Measurements from ENCODE around the gene FAM131A.
A peak's percentile ranks its signal among the peaks of the same experiment; 100 is the strongest.

Gene FAM131A

DNA sequence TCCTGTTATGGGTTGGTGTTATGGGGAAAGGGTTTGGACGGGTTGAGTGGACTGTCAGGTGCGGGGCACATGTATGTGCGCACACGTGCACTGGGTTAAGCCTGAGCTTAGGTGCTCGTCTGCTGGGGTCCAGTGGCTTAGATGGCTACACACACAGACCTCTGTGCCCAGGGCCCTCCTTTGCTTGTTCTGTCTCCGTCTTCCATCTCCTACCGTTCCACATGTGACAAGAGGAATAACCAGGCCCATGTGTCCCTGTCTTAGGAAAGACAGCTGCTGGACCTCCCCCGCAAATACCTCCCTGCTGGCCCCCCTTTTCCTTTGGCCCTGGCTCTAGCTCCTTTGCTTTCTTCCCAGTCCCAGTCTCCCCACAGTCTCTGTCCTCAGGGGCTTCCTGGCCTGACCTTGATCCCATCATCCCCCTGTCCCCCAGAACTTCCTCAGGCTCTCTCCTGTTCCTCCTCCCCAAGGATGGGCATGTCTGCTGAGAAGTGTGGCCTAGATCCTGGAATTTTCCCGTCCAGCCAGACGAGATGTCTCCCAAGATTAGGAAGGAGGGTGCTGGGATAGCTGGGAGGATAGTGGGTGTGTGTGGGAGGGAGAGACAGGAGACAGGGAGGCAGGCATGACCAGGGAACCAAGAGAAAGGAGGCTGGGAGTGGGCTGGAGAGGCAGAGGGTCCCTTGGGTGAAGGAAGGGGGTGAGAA lies 41.4 kb downstream of the FAM131A start:
- DNase-seq (ENCODE audit: low spot score) = no peak

DNA sequence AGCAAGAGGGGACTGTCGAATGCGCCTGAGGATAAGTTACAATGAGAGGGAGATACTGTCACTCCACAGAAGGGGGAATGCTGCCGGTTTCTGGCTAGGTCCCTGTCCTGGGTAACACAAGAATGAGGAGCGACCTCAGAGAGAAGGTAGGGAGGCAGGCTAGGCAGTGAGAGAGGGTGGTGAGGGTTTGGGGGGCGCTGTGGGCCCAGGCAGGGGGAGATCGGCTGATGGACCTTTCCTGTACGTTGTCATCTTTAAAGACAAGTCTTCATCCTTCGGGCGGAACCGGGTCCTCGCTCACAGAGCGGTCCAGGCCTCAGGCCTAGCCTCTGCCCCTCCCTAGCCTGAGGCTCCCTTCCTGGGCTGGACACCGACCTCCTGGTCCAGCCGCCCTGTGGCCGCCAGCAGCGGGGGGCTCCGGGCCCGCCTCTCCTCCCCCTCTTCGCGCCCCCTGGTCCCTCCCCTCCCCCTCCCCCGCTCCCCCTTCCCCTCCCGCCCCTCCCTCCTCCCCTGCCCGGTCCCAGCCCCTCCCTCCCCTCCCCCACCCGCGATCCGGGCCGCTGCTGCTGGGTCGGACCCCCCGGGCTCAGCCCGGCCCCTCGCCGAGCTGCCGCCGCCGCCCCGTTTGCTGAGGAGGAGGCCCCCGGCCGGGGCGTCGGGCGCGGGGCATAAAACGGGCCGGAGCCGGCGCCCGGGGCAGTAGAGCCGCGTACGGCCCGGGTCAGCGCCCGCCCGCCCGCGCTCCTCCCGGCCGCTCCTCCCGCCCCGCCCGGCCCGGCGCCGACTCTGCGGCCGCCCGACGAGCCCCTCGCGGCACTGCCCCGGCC lies 42.2 kb downstream of the FAM131A start, which contains the start of gene CHRD:
Gene CHRD (plus strand): TSS at position 697 of the 827 bp plus-strand sequence. CDS start 265 bp downstream, outside the sequence.
- peak; percentile 64 for DNase-seq (ENCODE audit: low spot score)

DNA sequence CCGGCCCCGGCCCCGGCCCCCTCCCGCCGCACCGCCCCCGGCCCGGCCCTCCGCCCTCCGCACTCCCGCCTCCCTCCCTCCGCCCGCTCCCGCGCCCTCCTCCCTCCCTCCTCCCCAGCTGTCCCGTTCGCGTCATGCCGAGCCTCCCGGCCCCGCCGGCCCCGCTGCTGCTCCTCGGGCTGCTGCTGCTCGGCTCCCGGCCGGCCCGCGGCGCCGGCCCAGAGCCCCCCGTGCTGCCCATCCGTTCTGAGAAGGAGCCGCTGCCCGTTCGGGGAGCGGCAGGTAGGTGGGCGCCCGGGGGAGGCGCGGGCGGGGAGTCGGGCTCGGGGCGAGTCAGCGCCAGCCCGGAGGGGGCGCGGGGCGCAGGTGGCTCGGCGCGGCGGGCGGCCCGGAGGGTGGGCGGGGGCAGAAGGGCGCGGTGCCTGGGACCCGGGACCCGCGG lies 42.8 kb downstream of the FAM131A start:
- DNase-seq (ENCODE audit: low spot score) = peak; percentile 82

DNA sequence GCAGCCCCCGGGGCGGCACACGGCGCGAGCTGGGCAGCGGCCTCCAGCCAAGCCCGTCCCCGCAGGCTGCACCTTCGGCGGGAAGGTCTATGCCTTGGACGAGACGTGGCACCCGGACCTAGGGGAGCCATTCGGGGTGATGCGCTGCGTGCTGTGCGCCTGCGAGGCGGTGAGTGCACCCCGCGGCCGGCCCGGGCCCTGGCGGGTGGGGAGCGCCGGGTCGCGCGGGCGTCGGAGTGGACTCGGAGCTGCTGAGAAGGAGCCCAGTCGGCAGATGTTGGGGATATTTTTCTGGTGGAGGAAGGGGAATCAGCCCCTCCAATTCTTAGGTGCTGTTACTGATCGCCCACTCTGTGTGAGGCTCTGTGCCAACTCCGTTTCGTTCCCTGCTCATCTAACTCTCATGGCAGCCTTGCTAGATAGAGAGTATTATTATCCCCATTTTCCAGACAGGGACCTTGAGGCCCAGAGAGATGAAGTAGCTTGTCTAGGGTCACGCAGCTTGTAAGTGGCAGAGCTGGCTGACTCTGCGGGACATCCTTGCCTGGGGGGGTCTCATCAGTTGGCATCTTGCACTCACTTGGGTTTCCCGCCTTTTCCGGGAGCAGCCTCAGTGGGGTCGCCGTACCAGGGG lies 43.3 kb downstream of the FAM131A start:
- DNase-seq (ENCODE audit: low spot score) = no peak

DNA sequence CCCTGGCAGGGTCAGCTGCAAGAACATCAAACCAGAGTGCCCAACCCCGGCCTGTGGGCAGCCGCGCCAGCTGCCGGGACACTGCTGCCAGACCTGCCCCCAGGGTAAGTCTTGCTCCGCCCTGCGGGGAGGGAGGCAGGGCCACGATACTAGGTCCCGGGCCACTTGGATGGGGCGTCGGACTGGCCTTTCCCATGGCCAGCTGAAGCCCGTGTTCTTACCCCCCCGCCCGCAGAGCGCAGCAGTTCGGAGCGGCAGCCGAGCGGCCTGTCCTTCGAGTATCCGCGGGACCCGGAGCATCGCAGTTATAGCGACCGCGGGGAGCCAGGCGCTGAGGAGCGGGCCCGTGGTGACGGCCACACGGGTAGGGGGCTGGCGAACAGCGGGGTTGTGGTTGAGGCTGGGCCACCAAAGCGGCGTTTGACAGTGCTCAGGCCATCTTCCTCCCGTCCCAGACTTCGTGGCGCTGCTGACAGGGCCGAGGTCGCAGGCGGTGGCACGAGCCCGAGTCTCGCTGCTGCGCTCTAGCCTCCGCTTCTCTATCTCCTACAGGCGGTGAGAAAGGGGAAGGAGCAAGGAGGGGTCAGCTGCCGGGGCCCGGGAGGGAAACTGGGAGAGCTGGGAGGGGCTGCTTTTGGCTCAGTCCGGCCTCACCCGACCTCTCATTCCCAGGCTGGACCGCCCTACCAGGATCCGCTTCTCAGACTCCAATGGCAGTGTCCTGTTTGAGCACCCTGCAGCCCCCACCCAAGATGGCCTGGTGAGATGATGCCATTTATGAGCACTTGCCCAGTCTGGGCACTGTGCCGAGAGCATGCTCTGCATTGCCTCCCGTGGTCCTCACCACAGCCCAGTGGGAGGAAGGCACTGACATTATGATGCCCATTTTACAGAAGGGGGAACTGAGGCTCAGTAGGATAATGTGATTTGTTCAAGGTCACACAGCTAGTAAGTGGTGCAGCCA lies 44.1 kb downstream of the FAM131A start:
- peak; percentile 74 for DNase-seq (ENCODE audit: low spot score)

DNA sequence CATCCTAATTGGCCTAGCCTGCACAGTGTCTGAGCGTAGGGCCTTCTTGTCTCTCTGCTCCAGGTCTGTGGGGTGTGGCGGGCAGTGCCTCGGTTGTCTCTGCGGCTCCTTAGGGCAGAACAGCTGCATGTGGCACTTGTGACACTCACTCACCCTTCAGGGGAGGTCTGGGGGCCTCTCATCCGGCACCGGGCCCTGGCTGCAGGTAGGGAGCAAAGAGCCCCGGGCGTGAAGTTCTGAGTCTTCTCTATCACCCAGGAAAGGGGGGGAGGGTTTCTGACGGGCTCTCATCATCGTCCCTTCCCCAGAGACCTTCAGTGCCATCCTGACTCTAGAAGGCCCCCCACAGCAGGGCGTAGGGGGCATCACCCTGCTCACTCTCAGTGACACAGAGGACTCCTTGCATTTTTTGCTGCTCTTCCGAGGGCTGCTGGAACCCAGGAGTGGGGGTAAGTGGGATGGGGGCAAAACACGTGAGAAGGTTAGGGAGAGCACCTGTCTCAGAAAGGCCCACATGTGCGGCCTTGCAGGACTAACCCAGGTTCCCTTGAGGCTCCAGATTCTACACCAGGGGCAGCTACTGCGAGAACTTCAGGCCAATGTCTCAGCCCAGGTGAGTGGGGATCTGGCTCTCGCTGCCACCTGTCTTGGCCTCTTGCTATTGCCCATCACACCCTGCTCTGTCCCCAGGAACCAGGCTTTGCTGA lies 45.1 kb downstream of the FAM131A start:
- no peak for DNase-seq (ENCODE audit: low spot score)

DNA sequence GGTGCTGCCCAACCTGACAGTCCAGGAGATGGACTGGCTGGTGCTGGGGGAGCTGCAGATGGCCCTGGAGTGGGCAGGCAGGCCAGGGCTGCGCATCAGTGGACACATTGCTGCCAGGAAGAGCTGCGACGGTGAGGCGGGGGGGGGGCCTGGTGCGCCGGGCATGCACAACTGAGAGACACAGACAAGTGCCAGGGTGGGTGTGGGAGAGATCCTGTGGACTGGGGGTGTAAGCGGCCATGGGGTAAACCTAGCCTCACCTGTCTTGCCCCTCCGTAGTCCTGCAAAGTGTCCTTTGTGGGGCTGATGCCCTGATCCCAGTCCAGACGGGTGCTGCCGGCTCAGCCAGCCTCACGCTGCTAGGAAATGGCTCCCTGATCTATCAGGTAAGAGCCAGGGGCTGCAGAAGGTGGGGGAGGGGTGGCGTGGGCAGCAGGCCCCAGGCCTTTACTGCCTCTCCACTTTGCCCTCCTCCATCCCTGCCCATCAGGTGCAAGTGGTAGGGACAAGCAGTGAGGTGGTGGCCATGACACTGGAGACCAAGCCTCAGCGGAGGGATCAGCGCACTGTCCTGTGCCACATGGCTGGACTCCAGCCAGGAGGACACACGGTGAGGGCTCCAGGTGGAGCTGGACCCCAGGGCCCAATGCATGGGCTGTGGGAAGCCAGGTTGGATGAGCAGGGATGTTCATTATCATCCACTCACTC lies 45.8 kb downstream of the FAM131A start:
- no peak for DNase-seq (ENCODE audit: low spot score)

DNA sequence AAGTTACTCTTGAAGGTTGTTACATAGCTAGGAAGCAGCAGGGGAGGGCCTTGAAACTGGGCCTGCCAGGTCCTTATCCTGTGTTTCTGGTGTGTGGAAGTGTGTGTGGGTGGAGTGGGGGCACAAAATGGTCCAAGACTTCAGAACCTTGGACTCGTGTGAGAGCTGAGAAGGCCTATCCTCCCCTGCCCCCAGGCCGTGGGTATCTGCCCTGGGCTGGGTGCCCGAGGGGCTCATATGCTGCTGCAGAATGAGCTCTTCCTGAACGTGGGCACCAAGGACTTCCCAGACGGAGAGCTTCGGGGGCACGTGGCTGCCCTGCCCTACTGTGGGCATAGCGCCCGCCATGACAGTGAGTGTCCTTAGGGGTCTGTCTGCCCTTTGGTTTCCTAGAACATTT lies 46.9 kb downstream of the FAM131A start:
- no peak for DNase-seq (ENCODE audit: low spot score)

DNA sequence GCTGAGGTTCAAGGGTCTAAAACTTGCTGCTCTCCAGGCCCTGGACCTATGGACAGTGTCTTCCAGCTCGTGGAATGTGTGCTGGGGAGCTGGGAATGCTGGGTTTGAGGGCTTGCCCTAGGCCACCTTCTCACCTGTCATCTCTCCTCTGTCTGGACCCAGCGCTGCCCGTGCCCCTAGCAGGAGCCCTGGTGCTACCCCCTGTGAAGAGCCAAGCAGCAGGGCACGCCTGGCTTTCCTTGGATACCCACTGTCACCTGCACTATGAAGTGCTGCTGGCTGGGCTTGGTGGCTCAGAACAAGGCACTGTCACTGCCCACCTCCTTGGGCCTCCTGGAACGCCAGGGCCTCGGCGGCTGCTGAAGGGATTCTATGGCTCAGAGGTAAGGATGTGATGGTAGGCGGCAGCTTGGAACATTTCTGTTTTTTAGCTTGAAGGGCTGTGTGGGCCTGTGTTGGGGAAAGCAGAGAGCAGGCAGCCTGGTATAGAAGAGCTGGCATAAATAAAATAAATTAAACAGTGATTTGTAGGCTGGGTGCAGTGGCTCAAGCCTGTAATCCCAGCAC lies 47.5 kb downstream of the FAM131A start:
- no peak for DNase-seq (ENCODE audit: low spot score)

DNA sequence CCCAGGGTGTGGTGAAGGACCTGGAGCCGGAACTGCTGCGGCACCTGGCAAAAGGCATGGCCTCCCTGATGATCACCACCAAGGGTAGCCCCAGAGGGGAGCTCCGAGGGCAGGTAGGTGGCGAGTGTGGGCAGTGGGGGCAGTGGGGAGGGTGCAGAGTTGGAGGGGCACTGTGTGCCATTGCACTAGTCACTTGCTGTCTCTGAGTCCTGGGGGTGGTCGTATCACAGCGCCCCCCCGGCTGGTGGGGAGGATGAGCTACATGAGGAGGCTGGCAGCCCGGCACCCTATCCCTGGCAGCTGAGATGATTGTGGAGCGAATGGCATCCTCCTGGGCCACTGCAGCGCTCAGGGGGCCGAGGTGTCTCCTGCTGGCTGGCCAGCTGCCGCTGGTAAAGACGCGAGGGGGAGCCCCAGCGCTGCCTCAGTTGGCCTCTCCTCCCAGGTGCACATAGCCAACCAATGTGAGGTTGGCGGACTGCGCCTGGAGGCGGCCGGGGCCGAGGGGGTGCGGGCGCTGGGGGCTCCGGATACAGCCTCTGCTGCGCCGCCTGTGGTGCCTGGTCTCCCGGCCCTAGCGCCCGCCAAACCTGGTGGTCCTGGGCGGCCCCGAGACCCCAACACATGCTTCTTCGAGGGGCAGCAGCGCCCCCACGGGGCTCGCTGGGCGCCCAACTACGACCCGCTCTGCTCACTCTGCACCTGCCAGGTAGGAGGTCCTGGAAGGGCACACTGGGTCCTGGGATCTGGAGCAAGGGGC lies 48.8 kb downstream of the FAM131A start:
- no peak for DNase-seq (ENCODE audit: low spot score)

DNA sequence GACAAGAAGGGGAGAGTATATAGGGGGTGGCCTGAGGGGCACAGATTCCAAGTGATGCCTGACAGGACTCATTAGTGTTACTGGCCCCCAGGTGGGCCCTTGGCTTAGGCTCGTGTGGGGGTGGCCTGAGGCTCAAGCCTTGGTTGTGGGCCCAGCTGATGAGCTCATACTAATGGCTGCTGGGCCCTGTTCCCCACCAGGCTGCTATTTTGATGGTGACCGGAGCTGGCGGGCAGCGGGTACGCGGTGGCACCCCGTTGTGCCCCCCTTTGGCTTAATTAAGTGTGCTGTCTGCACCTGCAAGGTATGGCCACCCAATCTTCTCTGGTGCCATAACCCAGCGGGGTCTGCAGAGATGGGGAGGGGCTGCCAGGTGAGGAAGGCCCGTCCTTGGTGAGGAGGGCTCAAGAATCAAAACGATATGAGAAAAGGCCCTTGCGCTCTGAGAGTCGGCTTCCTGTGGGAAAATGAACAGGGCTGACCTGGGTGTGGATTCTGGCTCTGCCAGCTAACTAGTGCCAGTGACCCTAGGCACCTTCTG lies 49.8 kb downstream of the FAM131A start:
- no peak for DNase-seq (ENCODE audit: low spot score)

DNA sequence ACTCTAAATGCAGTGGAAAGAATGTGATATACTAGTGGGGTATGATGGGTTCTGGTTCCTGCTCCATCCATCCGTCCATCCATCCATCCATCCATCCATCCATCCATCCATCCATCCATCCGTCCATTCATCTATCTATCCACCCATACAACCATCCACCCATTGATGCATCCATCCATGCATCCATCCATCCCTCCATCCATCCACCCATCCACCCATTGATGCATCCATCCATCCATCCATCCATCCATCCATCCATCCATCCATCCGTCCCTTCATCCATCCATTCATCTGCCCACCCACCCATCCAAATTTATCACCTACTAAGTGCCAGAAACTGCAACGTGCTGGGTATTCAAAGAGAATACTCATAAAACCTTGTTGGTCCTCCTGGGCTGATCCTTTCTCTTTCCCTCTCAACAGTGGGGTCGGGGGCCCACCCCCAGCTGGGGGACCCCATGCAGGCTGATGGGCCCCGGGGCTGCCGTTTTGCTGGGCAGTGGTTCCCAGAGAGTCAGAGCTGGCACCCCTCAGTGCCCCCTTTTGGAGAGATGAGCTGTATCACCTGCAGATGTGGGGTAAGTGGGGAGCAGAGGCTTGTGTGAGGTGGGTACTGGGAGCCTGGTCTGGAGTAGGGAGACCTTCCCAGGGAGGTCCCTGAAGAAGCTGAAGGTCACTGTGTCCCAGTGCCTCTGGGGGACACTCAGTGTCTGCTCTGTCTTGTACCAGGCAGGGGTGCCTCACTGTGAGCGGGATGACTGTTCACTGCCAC lies 51.0 kb downstream of the FAM131A start:
- DNase-seq (ENCODE audit: low spot score) = no peak

DNA sequence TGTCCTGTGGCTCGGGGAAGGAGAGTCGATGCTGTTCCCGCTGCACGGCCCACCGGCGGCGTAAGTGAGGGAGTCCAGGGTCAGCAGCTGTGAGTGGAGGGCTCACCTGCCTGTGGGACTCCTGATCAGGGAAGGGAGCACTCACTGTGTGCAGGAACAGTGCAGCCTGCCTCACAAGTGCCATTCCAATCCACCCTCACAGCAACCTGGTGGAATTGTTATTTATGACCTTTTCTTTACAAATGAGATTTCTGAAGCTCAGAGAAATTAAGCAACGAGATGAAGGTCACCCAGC lies 51.5 kb downstream of the FAM131A start:
- no peak for DNase-seq (ENCODE audit: low spot score)

DNA sequence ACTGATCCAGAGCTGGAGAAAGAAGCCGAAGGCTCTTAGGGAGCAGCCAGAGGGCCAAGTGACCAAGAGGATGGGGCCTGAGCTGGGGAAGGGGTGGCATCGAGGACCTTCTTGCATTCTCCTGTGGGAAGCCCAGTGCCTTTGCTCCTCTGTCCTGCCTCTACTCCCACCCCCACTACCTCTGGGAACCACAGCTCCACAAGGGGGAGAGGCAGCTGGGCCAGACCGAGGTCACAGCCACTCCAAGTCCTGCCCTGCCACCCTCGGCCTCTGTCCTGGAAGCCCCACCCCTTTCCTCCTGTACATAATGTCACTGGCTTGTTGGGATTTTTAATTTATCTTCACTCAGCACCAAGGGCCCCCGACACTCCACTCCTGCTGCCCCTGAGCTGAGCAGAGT lies 52.0 kb downstream of the FAM131A start:
- DNase-seq (ENCODE audit: low spot score) = no peak

DNA sequence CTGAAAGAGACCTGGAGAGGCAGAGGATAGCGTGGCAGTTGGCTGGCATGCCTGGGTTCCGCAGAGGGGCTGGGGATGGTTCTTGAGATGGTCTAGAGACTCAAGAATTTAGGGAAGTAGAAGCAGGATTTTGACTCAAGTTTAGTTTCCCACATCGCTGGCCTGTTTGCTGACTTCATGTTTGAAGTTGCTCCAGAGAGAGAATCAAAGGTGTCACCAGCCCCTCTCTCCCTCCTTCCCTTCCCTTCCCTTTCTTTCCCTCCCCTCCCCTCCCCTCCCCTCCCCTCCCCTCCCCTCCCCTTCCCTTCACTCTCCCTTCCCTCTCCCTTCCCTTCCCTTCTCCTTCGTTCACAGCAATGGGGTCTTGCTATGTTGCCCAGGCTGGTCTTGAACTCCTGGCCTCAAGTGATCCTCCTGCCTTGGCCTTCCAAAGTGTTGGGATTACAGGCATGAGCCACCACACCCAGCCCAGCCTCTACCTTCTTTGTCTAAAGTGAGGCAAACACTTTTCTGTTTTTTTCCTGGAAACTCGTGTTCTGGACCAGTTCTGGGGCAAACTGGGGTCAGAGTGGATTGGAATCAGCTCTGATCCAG lies 52.6 kb downstream of the FAM131A start:
- DNase-seq (ENCODE audit: low spot score) = no peak

DNA sequence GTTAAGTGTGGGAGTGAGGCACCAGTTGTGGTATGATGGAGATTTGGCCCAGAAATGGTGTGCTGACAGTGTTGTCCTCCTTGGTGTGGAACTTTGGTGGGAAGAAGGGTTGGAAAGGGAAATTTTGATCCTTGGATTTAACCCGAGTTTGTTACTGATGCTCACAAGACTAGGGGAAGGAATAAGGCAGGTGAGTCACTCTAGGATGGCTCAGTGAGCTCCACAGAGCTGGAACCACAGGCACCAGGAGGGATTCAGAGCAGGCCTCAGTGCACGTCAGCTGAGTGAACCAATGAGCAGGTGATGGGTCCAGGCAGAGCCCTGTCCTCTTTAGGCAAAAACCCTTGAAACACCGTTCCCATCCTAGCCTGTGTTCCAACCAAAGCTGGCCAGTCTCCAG lies 53.9 kb downstream of the FAM131A start:
- DNase-seq (ENCODE audit: low spot score) = no peak

DNA sequence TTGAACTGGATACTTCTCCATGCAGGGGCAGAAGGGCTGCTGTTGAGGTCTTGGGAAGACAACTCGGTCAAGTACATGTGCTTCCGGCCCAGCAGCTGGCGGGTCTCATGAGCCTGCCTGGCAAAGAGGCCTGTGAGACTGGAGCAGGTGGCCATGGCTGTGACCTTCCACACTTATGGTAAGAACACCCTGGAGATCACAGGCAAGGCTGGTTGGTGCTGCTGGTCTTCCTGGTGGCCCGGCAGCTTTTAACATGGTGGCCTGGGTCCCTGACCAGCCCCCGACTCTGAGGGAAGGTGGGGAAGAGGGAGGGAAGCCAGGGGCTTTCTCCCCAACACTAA lies 57.9 kb downstream of the FAM131A start:
- no peak for DNase-seq (ENCODE audit: low spot score)
